K562 (cell line): ENCODE data around the gene C17orf113. TPM values are rescaled to one million over a fixed set of nuclear protein-coding genes. Genes with fewer than 3 reads are reported as not detected.

ENCODE experiments used
- ATAC-seq: fragments of 200-7000 bp; cut with Tn5 transposase; 3 replicates; pipeline ENCODE4 v1.9.1; 2020; ENCODE audit warnings: moderate library complexity
- BruUV-seq: library from RNA; stranded (reverse); fragments of 400-500 nt; replicated peaks from 2 replicates; lab custom pipeline; 2021; lab: Mats Ljungman, UMichigan
- CTCF ChIA-PET: fragments of 300-600 bp; formaldehyde crosslinking; extraction: SDS; loops from one replicate; lab custom pipeline; 2021; ENCODE audit warnings: low intra/inter-chr PET ratio; lab: Yijun Ruan, JAX
- POLR2A ChIA-PET: fragments of 300-600, 350-650 bp; sonication (Branson Sonifier 250); formaldehyde crosslinking; extraction: SDS; loops from one replicate; lab custom pipeline; 2021; ENCODE audit warnings: antibody characterized with exemption, inconsistent platforms; lab: Yijun Ruan, JAX
- DNase-seq, 4 experiments: peaks; one replicate each; pipeline versions ENCODE4 v3.0.0 to v3.0.0-alpha.2; 2011 to 2018; ENCODE audit warnings: low spot score in 3 of 4, mixed read lengths in 3 of 4; ENCODE audit errors: extremely low read depth in 1 of 4
- FAIRE-seq: peaks from 2 replicates; lab custom pipeline; 2011; peaks lifted over from hg19 to GRCh38; lab: Jason Lieb, UNC
- H2AFZ ChIP-seq: 2 replicates; pipeline ENCODE4 v1.6.0; 2011; ENCODE audit warnings: low read depth, low read length, control low read depth, inconsistent platforms
- H3K27ac ChIP-seq: fragments of 200-600 bp; 3 replicates; pipeline ENCODE4 v1.8.0; 2011; ENCODE audit warnings: low read depth, mild to moderate bottlenecking, control low read depth, inconsistent platforms, low read length, moderate library complexity, mixed read lengths; ENCODE audit errors: extremely low read depth
- H3K27me3 ChIP-seq, 2 experiments: fragments of 300-600 bp in 1 of 2; 2 replicates in 1 of 2; 3 replicates in 1 of 2; pipeline versions ENCODE4 v1.6.0 to v1.8.0; 2011; ENCODE audit warnings: inconsistent platforms in 2 of 2, low read length in 2 of 2, mild to moderate bottlenecking in 1 of 2, mixed read lengths in 1 of 2, moderate library complexity in 1 of 2; ENCODE audit not compliant: control insufficient read depth in 2 of 2, insufficient read depth in 2 of 2
- H3K36me3 ChIP-seq: fragments of 300-600 bp; 3 replicates; pipeline ENCODE4 v1.8.0; 2011; ENCODE audit warnings: mild to moderate bottlenecking, low read length, inconsistent platforms; ENCODE audit not compliant: control insufficient read depth, insufficient read depth
- H3K4me1 ChIP-seq, 2 experiments: fragments of 200-600 bp in 1 of 2; replicated peaks in 1 of 2; 2 replicates in 1 of 2; 3 replicates in 1 of 2; pipeline versions ENCODE4 v1.5.1 to v1.8.0; 2011; ENCODE audit warnings: inconsistent platforms in 2 of 2, low read length in 2 of 2, mild to moderate bottlenecking in 1 of 2, mixed read lengths in 1 of 2, moderate library complexity in 1 of 2; ENCODE audit not compliant: control insufficient read depth in 2 of 2, insufficient read depth in 2 of 2
- H3K4me2 ChIP-seq: 2 replicates; pipeline ENCODE4 v1.6.1; 2011; ENCODE audit warnings: low read length, control low read depth, inconsistent platforms, mixed read lengths; ENCODE audit not compliant: insufficient read depth
- H3K4me3 ChIP-seq: fragments of 200-600 bp; sonication (generic), shearing (Covaris generic); 2 replicates; pipeline ENCODE4 v1.5.1; 2016; ENCODE audit warnings: control low read depth, inconsistent platforms
- H3K79me2 ChIP-seq: fragments of 200-600 bp; 3 replicates; pipeline ENCODE4 v1.8.0; 2011; ENCODE audit warnings: low read length, inconsistent platforms; ENCODE audit not compliant: control insufficient read depth, insufficient read depth
- H3K9ac ChIP-seq, 2 experiments: 2 replicates each; pipeline versions ENCODE4 v1.6.0 to v1.6.1; 2011; ENCODE audit warnings: low read depth in 2 of 2, low read length in 2 of 2, control low read depth in 1 of 2, inconsistent platforms in 1 of 2, mild to moderate bottlenecking in 1 of 2, mixed read lengths in 1 of 2; ENCODE audit not compliant: insufficient read depth in 1 of 2
- H3K9me1 ChIP-seq: one replicate; pipeline ENCODE4 v1.6.0; 2011; ENCODE audit warnings: inconsistent platforms, mild to moderate bottlenecking, low read length, moderate library complexity; ENCODE audit not compliant: control insufficient read depth, insufficient read depth
- H3K9me3 ChIP-seq: replicated peaks from 2 replicates; pipeline ENCODE4 v1.5.1; 2011; ENCODE audit warnings: low read depth, low read length, inconsistent platforms; ENCODE audit not compliant: control insufficient read depth, insufficient read depth
- H4K20me1 ChIP-seq: replicated peaks from 2 replicates; pipeline ENCODE4 v1.6.1; 2011; ENCODE audit warnings: low read length, inconsistent platforms, mixed read lengths; ENCODE audit not compliant: control insufficient read depth, insufficient read depth
- CREBBP ChIP-seq: IDR thresholded peaks from one replicate; pipeline ENCODE4 v1.6.1; 2012; ENCODE audit warnings: low read depth, mild to moderate bottlenecking, control low read depth, inconsistent platforms, low read length
- ELF2 ChIP-seq: fragments of 250-450 bp; sonication (Bioruptor Pico); IDR thresholded peaks from 2 replicates; pipeline ENCODE4 v1.5.0; 2021; ENCODE audit warnings: mild to moderate bottlenecking
- NR2C2 ChIP-seq, 2 experiments: fragments of 200-800 bp in 1 of 2; sonication (Bioruptor generic) in 1 of 2; sonication (generic) in 1 of 2; formaldehyde crosslinking in 1 of 2; IDR thresholded peaks; 2 replicates each; pipeline versions ENCODE4 v1.6.1 to v1.8.0; 2016 to 2022; ENCODE audit warnings: mild to moderate bottlenecking in 1 of 2, missing compliant biosample characterization in 1 of 2, missing genetic modification characterization in 1 of 2, missing genetic modification reagents in 1 of 2
- PYGO2 ChIP-seq: fragments of 450-650 bp; IDR thresholded peaks from 2 replicates; pipeline ENCODE4 v1.6.1; 2016; ENCODE audit warnings: mild to moderate bottlenecking, missing genetic modification characterization, moderate library complexity, missing compliant biosample characterization
- RBM25 ChIP-seq: fragments of 200-400 bp; formaldehyde crosslinking; IDR thresholded peaks from 2 replicates; pipeline ENCODE4 v1.6.1; 2018; ENCODE audit warnings: low read length, low read depth, moderate library complexity; ENCODE audit not compliant: severe bottlenecking
- TGIF2 ChIP-seq: sonication (generic); formaldehyde crosslinking; IDR thresholded peaks from 2 replicates; pipeline ENCODE4 v1.8.1; 2022; ENCODE audit warnings: mild to moderate bottlenecking, missing genetic modification reagents, moderate library complexity
- THRA ChIP-seq: fragments of 450-650 bp; IDR thresholded peaks from 2 replicates; pipeline ENCODE4 v1.6.1; 2017; ENCODE audit warnings: mild to moderate bottlenecking, moderate library complexity
- VEZF1 ChIP-seq: fragments of 200-800 bp; sonication (Bioruptor generic); IDR thresholded peaks from 2 replicates; pipeline ENCODE4 v1.6.1; 2017; ENCODE audit warnings: missing genetic modification characterization, missing compliant biosample characterization
- ZNF121 ChIP-seq: sonication (generic); formaldehyde crosslinking; conservative IDR thresholded peaks from 2 replicates; pipeline ENCODE4 v1.8.0; 2022; ENCODE audit warnings: missing genetic modification reagents
- ZNF146 ChIP-seq: IDR thresholded peaks from one replicate; pipeline ENCODE4 v1.6.1; 2018; ENCODE audit warnings: missing compliant biosample characterization; ENCODE audit not compliant: unreplicated experiment
- ZNF274 ChIP-seq: IDR thresholded peaks from 2 replicates; pipeline ENCODE4 v1.6.1; 2011; ENCODE audit warnings: low read depth, mild to moderate bottlenecking, low read length, moderate library complexity, borderline replicate concordance
- WGBS: fragments of 100-300 bp; shearing (Covaris generic); methylation state at CpG from one replicate; pipeline ENCODE4 v1.1.6; 2016; ENCODE audit warnings: low coverage, mixed read lengths; ENCODE audit not compliant: insufficient coverage; ENCODE audit errors: missing lambda C conversion rate; 5-methylcytosine and 5-hydroxymethylcytosine counted together
- in situ Hi-C: fragments of 300-500 bp; cut with MboI; formaldehyde crosslinking; loops from 4 replicates; pipeline ENCODE4 v1.15.0; 2018; ENCODE audit warnings: inconsistent platforms, mixed read lengths
- intact Hi-C: fragments of 100-400 bp; cut with micrococcal nuclease; formaldehyde crosslinking; loops from 2 replicates; pipeline ENCODE4 v1.14.2; 2022
- polyA plus RNA-seq, 8 experiments: library from polyadenylated mRNA; depleted of rRNA in 4 of 8; stranded (reverse) in 5 of 8; unstranded in 3 of 8; fragments of >200 nt; fragmentation: Nextera tagmentation in 2 of 8; fragmentation: Illumina TruSeq in 1 of 8; extraction: Ambion mirVana in 2 of 8; extraction: Trizol in 1 of 8; gene quantifications; 2 replicates each; pipeline versions ENCODE4 v1.2.1 to v1.2.3, GENCODE V29; 2011 to 2014; ENCODE audit warnings: inconsistent platforms in 1 of 8, missing spikeins in 1 of 8
- total RNA-seq, 7 experiments: library from RNA; depleted of rRNA in 6 of 7; stranded (reverse); fragments of >200 nt in 6 of 7; fragmentation: Illumina TruSeq in 2 of 7; extraction: Trizol in 2 of 7; gene quantifications; 2 replicates each; pipeline versions ENCODE4 v1.2.1 to v1.2.3, GENCODE V29; 2011 to 2021; ENCODE audit warnings: low replicate concordance in 1 of 7
- TF ChIP-seq, protein P1 (sequence below): fragments of 200-800 bp; sonication (Bioruptor generic); IDR thresholded peaks from 2 replicates; pipeline ENCODE4 v1.6.1; 2017; ENCODE audit warnings: missing genetic modification characterization, missing compliant biosample characterization

Gene C17orf113
- total and polyA plus RNA-seq, 9 of the 15 experiments (the other 6 are each of a cell fraction or from before 2014, with no cell fraction given) = 0.10 to 1.2 (median 0.31) TPM

GRCh38 chr17:42019509-42020404, 30.6 kb downstream of the C17orf113 start, which contains the start of gene NKIRAS2:
TSS of gene NKIRAS2 (plus strand) at chr17:42020090. CDS start at chr17:42021578, 1,488 bp downstream.
- BruUV-seq = no TSS peak
- peak within 1 kb of the TSS; percentile 83 for H3K4me2 ChIP-seq
- peaks cover 49% of the 10 kb centered on the region for H3K36me3 ChIP-seq
- ChIA-PET POLR2A (interaction anchor here (0.6 to 2.4 kb wide), 15 partner anchors 9 to 1154 kb away, joined by 3 to 12 read pairs (median 3); partner anchors contain the start of gene CNP), CTCF (interaction anchor here (0.6 to 0.7 kb wide), 2 partner anchors 91 to 102 kb away, joined by 3 read pairs; partner anchors contain the start of gene KAT2A)
- H3K4me3 ChIP-seq = peak within 1 kb of the TSS; percentile 91
- in situ Hi-C loops = no loop called here
- no peaks in the 10 kb centered on the region for H3K9me1 ChIP-seq
- peak within 1 kb of the TSS; percentile 73 for H3K27ac ChIP-seq
- H2AFZ ChIP-seq = peak within 1 kb of the TSS; percentile 90
- H3K79me2 ChIP-seq = peaks cover 54% of the 10 kb centered on the region
- 5% methylated on average over 43 of the region's 49 CpGs for WGBS
- H3K4me1 ChIP-seq = peaks cover 39 to 45% of the 10 kb centered on the region in 2 experiments
- H4K20me1 ChIP-seq = peaks cover 5% of the 10 kb centered on the region; the same call in 1 of the 2 replicates
- DNase-seq (peak; percentile 90 to 96 (median 92)), FAIRE-seq (peak; percentile 48), ATAC-seq (peak; percentile 77)
- no peaks in the 10 kb centered on the region for H3K27me3 ChIP-seq
- H3K9ac ChIP-seq = peak within 1 kb of the TSS; percentile 88 to 95
- no peaks in the 10 kb centered on the region for H3K9me3 ChIP-seq
- intact Hi-C loops = loop anchor here (5.0 kb wide), 1 partner anchor 298 kb away; no protein-coding TSS in a partner anchor
- TF ChIP-seq PYGO2 (no peak), ZNF274 (no peak), NR2C2 (CRISPR knock-in tag; IDR thresholded peaks at IDR 0.05) (no peak), NR2C2 (tag; IDR thresholded peaks at IDR 0.05) (peak; percentile 26; the same call in 1 of the 2 replicates), ZNF146 (CRISPR knock-in tag) (no peak), RBM25 (no peak), THRA (no peak), VEZF1 (CRISPR knock-in tag) (peak; percentile 80; the same call in 1 of the 2 replicates), ELF2 (CRISPR knock-in tag) (0 out of 2 replicates have a peak, but pooled peaks have one; percentile 4), TGIF2 (CRISPR knock-in tag) (no peak), ZNF121 (CRISPR knock-in tag) (no peak), CREBBP (no peak)
- TF ChIP-seq, protein P1, sequence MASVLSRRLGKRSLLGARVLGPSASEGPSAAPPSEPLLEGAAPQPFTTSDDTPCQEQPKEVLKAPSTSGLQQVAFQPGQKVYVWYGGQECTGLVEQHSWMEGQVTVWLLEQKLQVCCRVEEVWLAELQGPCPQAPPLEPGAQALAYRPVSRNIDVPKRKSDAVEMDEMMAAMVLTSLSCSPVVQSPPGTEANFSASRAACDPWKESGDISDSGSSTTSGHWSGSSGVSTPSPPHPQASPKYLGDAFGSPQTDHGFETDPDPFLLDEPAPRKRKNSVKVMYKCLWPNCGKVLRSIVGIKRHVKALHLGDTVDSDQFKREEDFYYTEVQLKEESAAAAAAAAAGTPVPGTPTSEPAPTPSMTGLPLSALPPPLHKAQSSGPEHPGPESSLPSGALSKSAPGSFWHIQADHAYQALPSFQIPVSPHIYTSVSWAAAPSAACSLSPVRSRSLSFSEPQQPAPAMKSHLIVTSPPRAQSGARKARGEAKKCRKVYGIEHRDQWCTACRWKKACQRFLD (CRISPR knock-in tag) = no peak
